HAP-1 (cell line): Measurements from ENCODE around the gene JMY.

Experiments used
- DNase-seq, 2 experiments: peaks; one replicate each; pipeline ENCODE4 v3.0.0-alpha.2; 2016 to 2020; ENCODE audit warnings: low spot score in 2 of 2
- H3K27me3 ChIP-seq: fragments of 250-450 bp; sonication (Bioruptor Pico); 2 replicates; pipeline ENCODE4 v1.5.1; 2020; ENCODE audit warnings: low read depth, mild to moderate bottlenecking, moderate library complexity
- H3K36me3 ChIP-seq: fragments of 250-450 bp; sonication (Bioruptor Pico); replicated peaks from 2 replicates; pipeline ENCODE4 v1.5.1; 2020; ENCODE audit warnings: mild to moderate bottlenecking
- H3K4me1 ChIP-seq: fragments of 250-450 bp; sonication (Bioruptor Pico); 2 replicates; pipeline ENCODE4 v1.5.1; 2020; ENCODE audit warnings: mild to moderate bottlenecking
- H3K4me3 ChIP-seq: fragments of 250-450 bp; sonication (Bioruptor Pico); 2 replicates; pipeline ENCODE4 v1.5.1; 2020; ENCODE audit warnings: mild to moderate bottlenecking, moderate library complexity
- H3K9me3 ChIP-seq: fragments of 250-450 bp; sonication (Bioruptor Pico); 2 replicates; pipeline ENCODE4 v1.5.1; 2020; ENCODE audit warnings: mild to moderate bottlenecking, moderate library complexity
- in situ Hi-C: fragments of 300-500 bp; cut with MboI; formaldehyde crosslinking; loops from 3 replicates; pipeline ENCODE4 v1.14.3; 2020; ENCODE audit warnings: low sequenced_read_pairs, inconsistent platforms, mixed read lengths

Gene JMY

GRCh38 chr5:79349047-79349446 is 113.1 kb downstream of the JMY start:
- Histone ChIP-seq H3K9me3 (peaks cover 5% of the 10 kb centered on the region), H3K36me3 (no peaks in the 10 kb centered on the region), H3K27me3 (no peaks in the 10 kb centered on the region), H3K4me1 (no peaks in the 10 kb centered on the region), H3K4me3 (no peak overlapping the region)
- DNase-seq: no peak
- in situ Hi-C loops: no loop called here

- no peak for DNase-seq
- H3K9me3 ChIP-seq: peaks cover 5% of the 10 kb centered on the region
- H3K27me3 ChIP-seq: no peaks in the 10 kb centered on the region
- H3K4me1 ChIP-seq: no peaks in the 10 kb centered on the region
- H3K36me3 ChIP-seq: no peaks in the 10 kb centered on the region
- no peak overlapping the region for H3K4me3 ChIP-seq
- in situ Hi-C loops: no loop called here
Observed at GRCh38 chr5:79349881-79350280, 114.0 kb downstream of the JMY start.

- in situ Hi-C loops: no loop called here
- H3K27me3 ChIP-seq: no peaks in the 10 kb centered on the region
- no peak for DNase-seq
Observed at GRCh38 chr5:79357398-79357797, 121.5 kb downstream of the JMY start.

More at GRCh38 chr5:79357398-79357797, 121.5 kb downstream of the JMY start:
- Histone ChIP-seq H3K9me3 (peaks cover 5% of the 10 kb centered on the region), H3K4me1 (no peaks in the 10 kb centered on the region), H3K36me3 (no peaks in the 10 kb centered on the region), H3K4me3 (no peak overlapping the region)
